SK-N-SH (cell line): ENCODE data around the gene FYCO1. TPM values are rescaled to one million over a fixed set of nuclear protein-coding genes. Genes with fewer than 3 reads are reported as not detected.

Experiments
- CTCF ChIA-PET: fragments of 300-600, 350-600 bp; formaldehyde crosslinking; extraction: SDS; loops from one replicate; lab custom pipeline; 2021; lab: Yijun Ruan, JAX
- POLR2A ChIA-PET: fragments of 350-600 bp; sonication (Branson Sonifier 250); formaldehyde crosslinking; extraction: SDS; loops from one replicate; lab custom pipeline; 2020; ENCODE audit warnings: antibody characterized with exemption, inconsistent platforms; lab: Yijun Ruan, JAX
- DNase-seq: peaks from one replicate; pipeline ENCODE4 v3.0.0; 2012
- H2AFZ ChIP-seq: fragments of 200-600 bp; sonication (generic); 2 replicates; pipeline ENCODE4 v1.8.1; 2016; ENCODE audit warnings: antibody characterized with exemption, mild to moderate bottlenecking, low read depth
- H3F3A ChIP-seq: fragments of 200-600 bp; sonication (generic); replicated peaks from 2 replicates; pipeline ENCODE3; 2016; ENCODE audit warnings: antibody characterized with exemption, mild to moderate bottlenecking; ENCODE audit not compliant: insufficient read depth
- H3K27ac ChIP-seq, 2 experiments: fragments of 200-500 bp in 1 of 2; fragments of 200-600 bp in 1 of 2; sonication (Bioruptor generic) in 1 of 2; sonication (generic), shearing (Covaris generic) in 1 of 2; 2 replicates each; pipeline versions ENCODE4 v1.5.1 to v1.6.1; 2014 to 2016; ENCODE audit warnings: low read depth in 2 of 2, inconsistent platforms in 1 of 2, low read length in 1 of 2, mild to moderate bottlenecking in 1 of 2, mixed read lengths in 1 of 2
- H3K27me3 ChIP-seq: fragments of 200-600 bp; sonication (generic), shearing (Covaris generic); 2 replicates; pipeline ENCODE4 v1.6.1; 2016; ENCODE audit warnings: mixed run types; ENCODE audit not compliant: insufficient read depth
- H3K36me3 ChIP-seq, 2 experiments: fragments of 200-500 bp in 1 of 2; fragments of 200-600 bp in 1 of 2; sonication (Bioruptor generic) in 1 of 2; sonication (generic) in 1 of 2; replicated peaks in 1 of 2; 2 replicates each; pipeline versions ENCODE3 to v1.5.1; 2014 to 2016; ENCODE audit warnings: low read length in 1 of 2, mild to moderate bottlenecking in 1 of 2; ENCODE audit not compliant: insufficient read depth in 2 of 2, control insufficient read depth in 1 of 2
- H3K4me1 ChIP-seq, 2 experiments: fragments of 200-500 bp in 1 of 2; fragments of 200-600 bp in 1 of 2; sonication (Bioruptor generic) in 1 of 2; sonication (generic), shearing (Covaris generic) in 1 of 2; 2 replicates each; pipeline versions ENCODE4 v1.5.1 to v1.6.1; 2014 to 2016; ENCODE audit warnings: low read depth in 1 of 2, low read length in 1 of 2, mixed run types in 1 of 2; ENCODE audit not compliant: insufficient read depth in 2 of 2, control insufficient read depth in 1 of 2
- H3K4me2 ChIP-seq: fragments of 200-600 bp; sonication (generic), shearing (Covaris generic); 2 replicates; pipeline ENCODE4 v1.6.1; 2017; ENCODE audit warnings: mixed run types
- H3K4me3 ChIP-seq, 2 experiments: fragments of 200-500 bp in 1 of 2; fragments of 200-600 bp in 1 of 2; sonication (Bioruptor generic) in 1 of 2; sonication (generic), shearing (Covaris generic) in 1 of 2; 2 replicates each; pipeline versions ENCODE4 v1.5.1 to v1.8.1; 2014 to 2016; ENCODE audit warnings: low read depth in 2 of 2, inconsistent platforms in 1 of 2, low read length in 1 of 2, mild to moderate bottlenecking in 1 of 2, mixed read lengths in 1 of 2, moderate library complexity in 1 of 2
- H3K79me2 ChIP-seq: fragments of 200-600 bp; sonication (generic); 2 replicates; pipeline ENCODE4 v1.8.1; 2017; ENCODE audit warnings: mild to moderate bottlenecking; ENCODE audit not compliant: insufficient read depth
- H3K9ac ChIP-seq: fragments of 200-600 bp; sonication (generic); 2 replicates; pipeline ENCODE4 v1.6.1; 2017; ENCODE audit warnings: mixed run types
- H3K9me2 ChIP-seq: fragments of 200-600 bp; sonication (generic); 2 replicates; pipeline ENCODE4 v1.6.1; 2017; ENCODE audit warnings: mixed run types
- H3K9me3 ChIP-seq: fragments of 200-600 bp; sonication (generic); 2 replicates; pipeline ENCODE4 v1.6.1; 2017; ENCODE audit warnings: mixed run types, mild to moderate bottlenecking, moderate library complexity
- H4K20me1 ChIP-seq: fragments of 200-600 bp; sonication (generic); 2 replicates; pipeline ENCODE4 v1.6.1; 2017; ENCODE audit warnings: mild to moderate bottlenecking, mixed run types; ENCODE audit not compliant: insufficient read depth
- CHD2 ChIP-seq: fragments of 150-350 bp; IDR thresholded peaks from 2 replicates; pipeline ENCODE4 v1.6.1; 2018; ENCODE audit warnings: low read length; ENCODE audit not compliant: partially characterized antibody
- EP300 ChIP-seq, 2 experiments: IDR thresholded peaks; 2 replicates each; pipeline versions ENCODE4 v1.4.0 to v1.6.1; 2012; ENCODE audit warnings: borderline replicate concordance in 1 of 2, low read depth in 1 of 2, low read length in 1 of 2
- NRF1 ChIP-seq: IDR thresholded peaks from 2 replicates; pipeline ENCODE4 v1.6.1; 2012; ENCODE audit warnings: low read depth, mild to moderate bottlenecking, low read length
- PBX3 ChIP-seq: IDR thresholded peaks from 2 replicates; pipeline ENCODE4; 2012
- SMC3 ChIP-seq: IDR thresholded peaks from 2 replicates; pipeline ENCODE4 v1.6.1; 2012; ENCODE audit warnings: low read depth, low read length, improper control_type of control experiment
- TAF1 ChIP-seq: IDR thresholded peaks from 2 replicates; pipeline ENCODE4 v1.6.1; 2012; ENCODE audit warnings: low read depth, mild to moderate bottlenecking, low read length, moderate library complexity, borderline replicate concordance
- TEAD4 ChIP-seq: IDR thresholded peaks from 2 replicates; pipeline ENCODE4 v1.4.0; 2012; ENCODE audit warnings: mild to moderate bottlenecking, borderline replicate concordance; ENCODE audit not compliant: insufficient read depth
- USF2 ChIP-seq: fragments of 150-350 bp; IDR thresholded peaks from 2 replicates; pipeline ENCODE4 v1.6.1; 2017; ENCODE audit warnings: antibody characterized with exemption, low read length, low read depth, borderline replicate concordance
- YY1 ChIP-seq: IDR thresholded peaks from 2 replicates; pipeline ENCODE4 v1.4.0; 2012; ENCODE audit warnings: low read depth, mild to moderate bottlenecking
- WGBS: methylation state at CpG from one replicate; pipeline ENCODE4 v1.1.6; 2017; ENCODE audit warnings: low lambda C conversion rate; 5-methylcytosine and 5-hydroxymethylcytosine counted together
- polyA plus RNA-seq, 3 experiments: library from polyadenylated mRNA; depleted of rRNA; stranded (reverse); fragments of >200 nt; gene quantifications; 2 replicates each; pipeline ENCODE4 v1.2.3, GENCODE V29; 2012
- TF ChIP-seq, protein P1 (sequence below): fragments of 200-600 bp; sonication (generic); IDR thresholded peaks from 2 replicates; pipeline ENCODE4 v1.6.1; 2017; ENCODE audit warnings: antibody characterized with exemption, mild to moderate bottlenecking, moderate library complexity
- TF ChIP-seq, protein P2 (sequence below): fragments of 150-350 bp; IDR thresholded peaks from 2 replicates; pipeline ENCODE4 v1.6.1; 2016; ENCODE audit warnings: mild to moderate bottlenecking, low read depth, low read length

The FYCO1 gene
- polyA plus RNA-seq, 1 of the 3 experiments (the other 2 are of a cell fraction) = 5.5 TPM

DNA sequence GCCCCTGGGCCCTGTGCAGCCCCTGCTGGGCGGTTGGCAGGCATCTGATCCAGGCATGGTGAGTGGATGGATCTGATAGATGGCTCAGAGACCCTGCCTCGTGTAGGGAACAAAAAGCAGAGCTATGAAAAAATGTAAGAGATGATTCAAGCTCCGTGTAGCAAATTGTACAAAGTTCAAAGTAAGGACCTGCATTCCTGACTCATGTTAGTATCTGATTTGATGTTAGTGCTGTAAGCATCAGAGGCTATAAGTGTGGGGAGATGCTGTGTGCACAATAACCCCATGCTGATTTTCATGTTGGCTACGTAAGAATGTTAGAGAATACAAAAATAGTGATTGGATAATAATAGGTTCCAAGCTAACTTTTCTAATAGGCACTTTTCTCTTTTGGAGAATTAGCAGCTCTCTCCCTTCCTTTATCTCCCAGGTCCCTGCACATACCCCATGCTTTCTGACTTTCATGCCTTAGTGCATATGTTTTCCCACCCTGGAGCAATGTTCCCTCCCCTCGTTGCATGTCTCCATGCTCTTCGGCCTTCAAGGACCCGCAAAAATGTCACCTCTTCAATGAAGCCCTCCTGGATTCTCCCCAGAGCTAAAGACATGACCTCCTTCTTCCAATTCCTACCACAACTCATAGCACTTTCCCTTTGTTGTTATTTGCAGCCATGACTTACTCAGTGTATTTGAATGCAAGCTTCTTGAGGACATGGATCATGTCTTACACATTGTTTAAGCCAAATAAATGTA, 107.7 kb downstream of the FYCO1 start (continued):
- no peak for TF ChIP-seq TAF1

DNA sequence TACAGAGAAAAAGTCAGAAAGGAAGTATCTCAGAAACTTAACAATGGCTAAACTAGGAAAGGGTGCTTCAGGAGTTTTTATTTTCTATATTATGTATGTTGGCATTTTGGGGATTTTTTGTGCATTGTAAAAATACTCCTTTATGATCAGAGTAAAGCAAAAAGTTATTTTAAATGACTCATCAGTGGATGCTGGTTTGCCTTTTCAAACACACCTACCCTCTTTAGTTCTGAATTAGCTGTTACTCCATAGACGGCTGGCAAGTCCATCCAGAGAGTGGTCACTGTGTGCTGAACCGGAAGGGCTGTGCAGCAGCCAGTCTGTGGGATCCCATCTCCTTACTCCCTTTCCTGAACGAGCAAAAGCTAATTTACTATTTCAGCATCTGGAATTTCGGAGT, 108.3 kb downstream of the FYCO1 start:
- Histone ChIP-seq H4K20me1 (no peaks in the 10 kb centered on the region), H3K79me2 (no peaks in the 10 kb centered on the region), H3K27ac (no peak overlapping the region), H3K4me2 (no peak overlapping the region), H3K9me2 (no peaks in the 10 kb centered on the region), H3K36me3 (no peaks in the 10 kb centered on the region), H3K9me3 (no peaks in the 10 kb centered on the region), H3K27me3 (no peaks in the 10 kb centered on the region), H3F3A (no peaks in the 10 kb centered on the region), H3K9ac (no peak overlapping the region), H2AFZ (no peak overlapping the region)
- ChIA-PET POLR2A (no interaction called here), CTCF (interaction anchor here (1.0 kb wide), 2 partner anchors 9 to 126 kb away, joined by 3 read pairs; no protein-coding TSS in a partner anchor)
- 72% methylated on average over 4 of the region's 4 CpGs for WGBS
- no peak for DNase-seq
- TF ChIP-seq YY1 = no peak
- TF ChIP-seq SMC3 = no peak
- TF ChIP-seq, protein P1, sequence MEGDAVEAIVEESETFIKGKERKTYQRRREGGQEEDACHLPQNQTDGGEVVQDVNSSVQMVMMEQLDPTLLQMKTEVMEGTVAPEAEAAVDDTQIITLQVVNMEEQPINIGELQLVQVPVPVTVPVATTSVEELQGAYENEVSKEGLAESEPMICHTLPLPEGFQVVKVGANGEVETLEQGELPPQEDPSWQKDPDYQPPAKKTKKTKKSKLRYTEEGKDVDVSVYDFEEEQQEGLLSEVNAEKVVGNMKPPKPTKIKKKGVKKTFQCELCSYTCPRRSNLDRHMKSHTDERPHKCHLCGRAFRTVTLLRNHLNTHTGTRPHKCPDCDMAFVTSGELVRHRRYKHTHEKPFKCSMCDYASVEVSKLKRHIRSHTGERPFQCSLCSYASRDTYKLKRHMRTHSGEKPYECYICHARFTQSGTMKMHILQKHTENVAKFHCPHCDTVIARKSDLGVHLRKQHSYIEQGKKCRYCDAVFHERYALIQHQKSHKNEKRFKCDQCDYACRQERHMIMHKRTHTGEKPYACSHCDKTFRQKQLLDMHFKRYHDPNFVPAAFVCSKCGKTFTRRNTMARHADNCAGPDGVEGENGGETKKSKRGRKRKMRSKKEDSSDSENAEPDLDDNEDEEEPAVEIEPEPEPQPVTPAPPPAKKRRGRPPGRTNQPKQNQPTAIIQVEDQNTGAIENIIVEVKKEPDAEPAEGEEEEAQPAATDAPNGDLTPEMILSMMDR = no peak
- TF ChIP-seq CHD2 = no peak
- TF ChIP-seq USF2 = no peak
- TF ChIP-seq EP300 (IDR thresholded peaks at IDR 0.05; ENCODE audit: borderline replicate concordance in 1 of 2, low read depth in 1 of 2, low read length in 1 of 2) = no peak
- TF ChIP-seq TEAD4 = no peak
- no peak for TF ChIP-seq PBX3
- TF ChIP-seq, protein P2, sequence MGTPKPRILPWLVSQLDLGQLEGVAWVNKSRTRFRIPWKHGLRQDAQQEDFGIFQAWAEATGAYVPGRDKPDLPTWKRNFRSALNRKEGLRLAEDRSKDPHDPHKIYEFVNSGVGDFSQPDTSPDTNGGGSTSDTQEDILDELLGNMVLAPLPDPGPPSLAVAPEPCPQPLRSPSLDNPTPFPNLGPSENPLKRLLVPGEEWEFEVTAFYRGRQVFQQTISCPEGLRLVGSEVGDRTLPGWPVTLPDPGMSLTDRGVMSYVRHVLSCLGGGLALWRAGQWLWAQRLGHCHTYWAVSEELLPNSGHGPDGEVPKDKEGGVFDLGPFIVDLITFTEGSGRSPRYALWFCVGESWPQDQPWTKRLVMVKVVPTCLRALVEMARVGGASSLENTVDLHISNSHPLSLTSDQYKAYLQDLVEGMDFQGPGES = no peak
- no peak for TF ChIP-seq NRF1
- TF ChIP-seq, all 33 proteins: peak for 0
- Histone ChIP-seq H3K4me1 (peaks cover 0 to 4% of the 10 kb centered on the region in 2 experiments; a peak in 1 of 4 replicates), H3K4me3 (no peak overlapping the region)
